Measurements from ENCODE around the gene OR2A42.
"Not testable (repeated sequence)": the region's sequence is repeated elsewhere in the genome, so short reads cannot be mapped to it uniquely, and the experiment has no call there.

Gene OR2A42

DNA sequence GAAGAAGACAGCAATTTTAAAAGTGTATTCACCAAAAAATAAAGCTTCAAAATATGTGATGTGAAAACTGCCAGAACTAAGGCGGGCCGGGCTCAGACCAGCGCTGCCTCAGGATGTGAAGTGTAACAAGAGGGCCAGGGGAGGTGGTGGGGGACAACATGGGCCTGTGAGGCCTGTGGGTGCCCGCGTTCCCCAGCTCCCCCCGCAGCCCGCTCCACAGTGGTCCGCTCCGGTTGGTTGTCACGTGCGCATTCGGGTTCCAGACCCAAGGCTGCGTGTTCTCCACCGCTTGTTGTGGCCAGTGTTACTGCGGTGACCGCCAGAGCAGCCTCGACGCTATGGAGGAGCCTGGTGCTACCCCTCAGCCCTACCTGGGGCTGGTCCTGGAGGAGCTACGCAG lies 56.2 kb downstream of the OR2A42 start, which contains the start of gene CTAGE4:
CTAGE4 (plus strand) TSS at position 301 of the 400 bp plus-strand sequence; CDS start at position 339, 38 bp downstream.
- H3K9me3 ChIP-seq (ENCODE audit: control insufficient read depth, insufficient read depth, low read length); H3K27ac ChIP-seq (ENCODE audit: low read depth, low read length); H3K27me3 ChIP-seq (ENCODE audit: control insufficient read depth, insufficient read depth, low read length); H3K4me1 ChIP-seq (ENCODE audit: control insufficient read depth, insufficient read depth, low read length); H3K4me3 ChIP-seq (ENCODE audit: low read depth, low read length); H3K9ac ChIP-seq (ENCODE audit: low read depth, low read length); H3K36me3 ChIP-seq (ENCODE audit: control insufficient read depth, insufficient read depth, low read length): not testable (repeated sequence)

DNA sequence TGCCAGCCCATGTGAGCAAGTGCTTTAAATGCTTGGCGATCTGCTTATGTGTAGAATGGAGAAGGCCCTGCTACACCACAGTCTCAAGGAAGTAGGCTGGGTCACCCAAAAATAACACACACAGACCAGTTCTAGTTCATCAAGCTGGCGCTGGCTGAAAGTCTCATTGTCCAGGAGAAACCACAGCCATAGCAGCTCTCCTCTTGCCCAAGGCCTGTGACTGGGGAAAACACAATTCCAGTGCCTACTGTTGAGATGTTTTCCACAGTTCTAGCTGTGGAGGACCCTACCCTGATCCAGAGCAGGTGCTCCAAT lies 60.3 kb downstream of the OR2A42 start:
- not testable (repeated sequence) for H3K4me1 ChIP-seq (ENCODE audit: control insufficient read depth, insufficient read depth, low read length); H3K27me3 ChIP-seq (ENCODE audit: control insufficient read depth, insufficient read depth, low read length); H3K36me3 ChIP-seq (ENCODE audit: control insufficient read depth, insufficient read depth, low read length); H3K9ac ChIP-seq (ENCODE audit: low read depth, low read length); H3K9me3 ChIP-seq (ENCODE audit: control insufficient read depth, insufficient read depth, low read length); H3K4me3 ChIP-seq (ENCODE audit: low read depth, low read length); H3K27ac ChIP-seq (ENCODE audit: low read depth, low read length)

GRCh38 chr7:144178380-144179164 lies 60.8 kb downstream of the OR2A42 start:
- not testable (repeated sequence) for H3K27me3 ChIP-seq (ENCODE audit: control insufficient read depth, insufficient read depth, low read length); H3K9ac ChIP-seq (ENCODE audit: low read depth, low read length); H3K27ac ChIP-seq (ENCODE audit: low read depth, low read length); H3K36me3 ChIP-seq (ENCODE audit: control insufficient read depth, insufficient read depth, low read length); H3K4me3 ChIP-seq (ENCODE audit: low read depth, low read length); H3K9me3 ChIP-seq (ENCODE audit: control insufficient read depth, insufficient read depth, low read length); H3K4me1 ChIP-seq (ENCODE audit: control insufficient read depth, insufficient read depth, low read length)
